Thoracic aorta (tissue), 2 donors: ENCODE measurements around the gene FAM83D. TPM values are rescaled to one million over a fixed set of nuclear protein-coding genes. Genes with fewer than 3 reads are reported as not detected.

ENCODE experiments used
- ATAC-seq: fragments of 150-250 bp; one replicate; pipeline ENCODE4 v1.8.0; 2017; ENCODE audit warnings: low read depth; ENCODE audit not compliant: insufficient number of reproducible peaks, low FRiP score
- DNase-seq: peaks from one replicate; pipeline ENCODE4 v3.0.0-alpha.2; 2020; ENCODE audit warnings: low spot score
- H3K27ac ChIP-seq, 2 donors: fragments of 200-600 bp; sonication (generic); 1 replicate in 1 of 2; 2 replicates in 1 of 2; pipeline ENCODE4 v1.5.1; 2016; ENCODE audit warnings: mild to moderate bottlenecking in 2 of 2, moderate library complexity in 2 of 2
- H3K27me3 ChIP-seq: fragments of 200-600 bp; sonication (generic); replicated peaks from 2 replicates; pipeline ENCODE4 v1.6.0; 2016; ENCODE audit warnings: mild to moderate bottlenecking; ENCODE audit not compliant: insufficient read depth
- H3K36me3 ChIP-seq: fragments of 200-600 bp; sonication (generic); one replicate; pipeline ENCODE4 v1.5.1; 2016
- H3K4me1 ChIP-seq, 2 donors: fragments of 200-600 bp; sonication (generic); 1 replicate in 1 of 2; 2 replicates in 1 of 2; pipeline versions ENCODE4 v1.5.1 to v1.6.0; 2016; ENCODE audit warnings: low read depth in 2 of 2, mild to moderate bottlenecking in 1 of 2; ENCODE audit not compliant: control insufficient read depth in 1 of 2
- H3K4me3 ChIP-seq: fragments of 200-600 bp; sonication (generic); 2 replicates; pipeline ENCODE4 v1.5.1; 2016; ENCODE audit warnings: mild to moderate bottlenecking
- H3K9me3 ChIP-seq: fragments of 200-600 bp; sonication (generic); 2 replicates; pipeline ENCODE4 v1.5.1; 2016
- CTCF ChIP-seq: fragments of 200-600 bp; sonication (generic); IDR thresholded peaks from one replicate; pipeline ENCODE4 v1.5.1; 2019; ENCODE audit warnings: antibody characterized with exemption
- total RNA-seq, 2 donors: library from RNA; depleted of rRNA; stranded (reverse); fragments of >200 nt; gene quantifications; one replicate each; pipeline versions ENCODE4 v1.1.0 to v1.2.3, GENCODE V29; 2016

Gene FAM83D
- total RNA-seq, 2 donors from 2014 or later = 5.7 to 6.6 TPM

- H3K27me3 ChIP-seq = no peaks in the 10 kb centered on the region
- DNase-seq = no peak
- no peaks in the 10 kb centered on the region for H3K9me3 ChIP-seq
- H3K4me1 ChIP-seq = no peaks in the 10 kb centered on the region
- TF ChIP-seq CTCF = no peak
- H3K36me3 ChIP-seq = no peaks in the 10 kb centered on the region
- H3K27ac ChIP-seq = no peak overlapping the region
- ATAC-seq = no peak
- no peak overlapping the region for H3K4me3 ChIP-seq
These were observed 18.8 kb downstream of the FAM83D start for GRCh38 chr20:38945012-38945411.

- H3K9me3 ChIP-seq = no peaks in the 10 kb centered on the region
- H3K4me1 ChIP-seq = no peaks in the 10 kb centered on the region
- H3K36me3 ChIP-seq = no peaks in the 10 kb centered on the region
- H3K27ac ChIP-seq = no peak overlapping the region
- H3K27me3 ChIP-seq = no peaks in the 10 kb centered on the region
- H3K4me3 ChIP-seq = no peak overlapping the region
- no peak for TF ChIP-seq CTCF
- no peak for DNase-seq
- ATAC-seq = no peak
These were observed 20.6 kb downstream of the FAM83D start for GRCh38 chr20:38946836-38947235.

DNA sequence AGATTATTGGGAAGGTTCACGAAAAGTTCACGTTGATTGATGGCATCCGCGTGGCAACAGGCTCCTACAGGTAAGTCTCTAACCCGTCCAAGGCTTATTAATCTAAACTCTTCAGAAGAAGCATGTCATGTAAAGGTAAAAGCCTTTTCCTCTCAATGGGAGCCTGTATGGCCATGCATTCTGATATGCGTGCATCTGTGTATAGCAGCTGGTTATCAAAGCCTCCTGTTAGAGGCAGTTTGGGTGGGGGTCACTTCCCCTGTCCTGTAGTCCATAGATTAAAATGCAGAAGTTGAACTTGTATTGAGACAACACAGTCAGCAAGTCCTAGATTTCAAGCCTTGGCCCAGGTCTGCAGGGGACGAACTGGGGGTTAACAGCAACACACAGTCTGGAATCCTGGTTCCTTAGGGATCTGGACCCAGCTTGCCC lies 21.7 kb downstream of the FAM83D start:
- Histone ChIP-seq H3K36me3 (no peaks in the 10 kb centered on the region), H3K27me3 (no peaks in the 10 kb centered on the region), H3K4me3 (no peak overlapping the region), H3K4me1 (no peaks in the 10 kb centered on the region), H3K9me3 (no peaks in the 10 kb centered on the region), H3K27ac (no peak overlapping the region)
- DNase-seq = no peak
- no peak for TF ChIP-seq CTCF
- no peak for ATAC-seq

- no peaks in the 10 kb centered on the region for H3K36me3 ChIP-seq
These were observed 24.0 kb downstream of the FAM83D start for GRCh38 chr20:38950254-38950653.

GRCh38 chr20:38951611-38952010 lies 25.4 kb downstream of the FAM83D start:
- no peaks in the 10 kb centered on the region for H3K27me3 ChIP-seq
- no peak for TF ChIP-seq CTCF
- no peaks in the 10 kb centered on the region for H3K4me1 ChIP-seq
- H3K9me3 ChIP-seq = no peaks in the 10 kb centered on the region
- ATAC-seq (no peak), DNase-seq (no peak)
- no peaks in the 10 kb centered on the region for H3K36me3 ChIP-seq
- no peak overlapping the region for H3K27ac ChIP-seq
- no peak overlapping the region for H3K4me3 ChIP-seq

More at GRCh38 chr20:38950254-38950653, 24.0 kb downstream of the FAM83D start:
- H3K27me3 ChIP-seq = no peaks in the 10 kb centered on the region
- H3K4me3 ChIP-seq = no peak overlapping the region
- TF ChIP-seq CTCF = no peak
- DNase-seq (no peak), ATAC-seq (no peak)
- no peak overlapping the region for H3K27ac ChIP-seq
- H3K4me1 ChIP-seq = no peaks in the 10 kb centered on the region
- H3K9me3 ChIP-seq = no peaks in the 10 kb centered on the region
